Activated T-cell treated with anti-CD3 and anti-CD28 coated beads, Interleukin-2, amount 50 U/mL, for 48 hours (primary cell): ENCODE results near the gene BTBD16.

Experiments used
- DNase-seq, 2 experiments: peaks; one replicate each; pipeline ENCODE4 v3.0.0-alpha.2; 2020

The BTBD16 gene

DNA sequence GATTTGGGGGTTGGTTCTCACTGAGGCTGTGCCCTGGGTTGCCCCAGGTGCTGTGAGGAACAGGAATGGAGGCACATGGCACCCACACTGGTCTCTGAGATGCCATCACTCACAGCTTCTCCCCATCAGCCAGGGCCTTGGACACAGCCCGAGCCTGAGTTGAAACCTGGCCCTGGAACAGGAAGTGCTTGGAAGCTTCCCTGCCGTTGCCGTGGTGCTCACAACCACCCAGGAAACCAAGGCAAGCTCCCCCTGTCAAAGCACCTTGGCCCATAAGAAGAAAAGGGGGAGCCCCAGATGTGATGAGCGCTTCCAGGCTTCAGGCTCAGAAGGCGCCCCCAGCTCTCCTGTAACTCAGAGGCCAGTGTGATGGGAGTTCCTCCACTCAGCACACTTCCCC lies at the start of gene BTBD16:
Gene BTBD16 (plus strand): TSS at position 221 of the 400 bp plus-strand sequence. CDS start 3,786 bp downstream, outside the sequence.
- no peak for DNase-seq

DNA sequence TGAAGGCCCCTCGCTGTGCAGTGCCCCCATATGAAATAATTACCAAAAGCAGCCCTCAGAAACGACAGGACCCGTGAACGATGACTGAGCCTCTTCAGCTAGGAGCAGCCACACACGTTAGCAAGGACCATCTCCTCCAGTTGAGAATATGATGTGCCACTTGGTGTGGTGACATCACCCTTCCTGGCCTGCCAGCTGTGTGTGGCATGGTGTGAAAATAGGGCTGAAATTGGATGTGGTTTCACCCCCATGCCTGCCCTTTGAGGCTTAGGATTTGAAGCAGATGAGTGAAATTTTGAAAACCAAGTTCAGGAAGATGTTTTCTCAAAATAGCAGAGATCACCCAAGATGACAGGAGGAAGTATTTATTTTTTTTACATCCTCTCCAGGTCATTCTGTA lies 49.1 kb upstream of the BTBD16 start:
- no peak for DNase-seq

DNA sequence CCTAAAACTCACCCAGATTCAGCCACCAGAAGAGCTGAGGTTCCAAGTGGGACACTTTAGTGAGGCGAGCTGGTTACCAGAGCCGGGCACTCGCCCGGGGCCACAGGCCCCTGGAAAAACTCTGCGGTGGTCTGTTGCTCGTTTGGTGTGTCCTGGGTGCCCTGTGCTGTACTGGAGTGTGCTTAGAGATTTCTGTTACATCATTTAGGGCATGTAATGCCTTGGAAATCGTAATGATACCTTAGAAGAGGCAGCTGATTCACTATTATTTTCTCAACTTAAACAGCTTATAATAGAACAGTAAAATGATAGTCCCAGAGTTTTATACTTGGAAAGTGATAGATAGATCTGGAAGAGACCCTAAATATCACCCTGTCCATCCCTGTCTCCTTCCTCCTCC lies 48.5 kb upstream of the BTBD16 start:
- DNase-seq = no peak

DNA sequence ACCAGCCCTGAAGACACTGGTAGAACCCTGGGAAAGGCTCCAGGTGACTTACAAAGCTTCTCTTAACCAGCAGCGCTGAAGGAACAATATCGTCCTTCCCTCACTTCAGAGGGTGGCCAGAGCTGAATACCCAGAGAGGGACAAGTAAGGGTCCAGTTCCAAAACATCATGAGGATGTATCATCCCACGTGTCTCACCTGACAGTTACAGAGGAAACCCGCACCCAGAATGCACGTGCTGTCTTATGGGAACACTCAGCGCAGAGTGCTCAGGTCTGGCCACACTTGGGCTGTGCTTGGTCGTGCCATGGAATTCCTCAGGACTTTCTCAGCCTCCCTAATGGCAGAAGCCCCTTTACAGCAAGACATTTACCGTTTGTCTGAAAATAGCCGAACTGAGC lies 46.9 kb upstream of the BTBD16 start:
- no peak for DNase-seq

DNA sequence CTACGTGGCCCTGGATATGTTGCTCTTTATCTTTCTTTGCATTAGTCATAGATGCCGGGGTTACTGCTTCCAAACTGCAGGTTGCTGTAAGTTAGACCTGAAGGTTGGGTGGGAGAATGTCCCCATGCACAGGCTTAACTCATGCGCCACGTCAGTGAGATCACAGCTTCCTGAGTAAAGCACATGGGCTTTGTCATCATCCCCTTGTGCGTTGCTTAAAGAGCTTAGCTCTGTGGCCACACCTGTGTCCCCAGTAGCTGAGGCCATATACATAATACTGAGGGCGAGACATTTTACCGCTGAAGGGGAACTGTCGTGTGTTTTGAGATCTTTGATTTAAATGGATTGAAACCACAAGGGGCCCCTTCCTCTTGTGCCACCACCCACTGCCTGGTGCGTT lies 45.8 kb upstream of the BTBD16 start:
- DNase-seq = no peak

DNA sequence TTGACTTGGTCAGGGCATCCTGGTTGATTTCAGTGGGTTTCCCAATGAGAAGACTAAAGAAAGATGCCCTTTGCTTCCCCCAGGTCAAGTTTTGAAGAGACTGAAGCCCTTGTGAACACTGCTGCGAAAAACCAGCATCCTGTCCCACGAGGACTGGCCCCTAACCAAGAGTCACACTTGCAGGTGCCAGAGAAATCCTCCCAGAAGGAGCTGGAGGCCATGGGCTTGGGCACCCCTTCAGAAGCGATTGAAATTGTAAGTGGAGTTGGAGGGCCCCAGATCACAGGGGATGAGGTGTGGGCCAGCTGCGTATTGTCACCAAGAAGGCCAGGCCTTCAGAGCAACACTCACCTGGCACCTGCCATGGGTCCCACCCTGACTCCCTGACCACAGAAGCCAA lies 43.3 kb upstream of the BTBD16 start:
- no peak for DNase-seq

DNA sequence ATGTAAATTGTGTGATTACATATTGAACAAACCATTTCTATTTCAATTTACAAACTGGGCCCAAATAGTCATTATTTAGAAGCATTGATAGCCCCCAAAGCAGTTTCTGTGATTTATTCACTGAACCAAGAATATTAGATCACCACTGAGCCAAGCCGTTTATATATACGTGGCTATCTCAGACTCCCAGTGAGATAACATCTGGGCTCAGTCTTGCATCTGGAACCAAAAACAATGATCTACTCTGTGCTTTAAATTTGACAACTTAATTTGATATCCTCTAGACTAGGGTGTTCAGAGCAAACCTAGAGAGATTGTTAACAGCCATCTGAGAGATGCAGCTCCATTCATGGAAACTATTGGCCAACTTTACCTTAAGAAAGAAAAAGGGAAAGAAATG lies 41.4 kb upstream of the BTBD16 start:
- DNase-seq = no peak

DNA sequence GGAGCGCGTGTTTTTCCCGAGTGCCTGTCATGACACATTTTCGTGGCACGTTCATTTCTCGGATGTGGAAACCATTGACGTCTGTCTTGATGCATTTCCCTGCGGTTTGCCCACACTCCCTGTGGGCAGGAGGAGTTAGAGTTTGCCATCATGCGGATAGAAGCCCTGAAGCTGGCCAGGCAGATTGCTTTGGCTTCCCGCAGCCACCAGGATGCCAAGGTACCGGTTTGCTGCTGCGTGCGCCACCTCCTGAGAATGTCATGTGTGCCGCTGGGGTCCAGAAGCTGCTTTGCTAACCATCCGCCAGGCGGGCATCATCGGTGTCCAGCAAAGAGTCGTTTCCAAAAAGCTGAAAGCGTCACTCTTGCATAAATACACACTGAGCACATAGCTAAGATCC lies 40.9 kb upstream of the BTBD16 start:
- DNase-seq = no peak

DNA sequence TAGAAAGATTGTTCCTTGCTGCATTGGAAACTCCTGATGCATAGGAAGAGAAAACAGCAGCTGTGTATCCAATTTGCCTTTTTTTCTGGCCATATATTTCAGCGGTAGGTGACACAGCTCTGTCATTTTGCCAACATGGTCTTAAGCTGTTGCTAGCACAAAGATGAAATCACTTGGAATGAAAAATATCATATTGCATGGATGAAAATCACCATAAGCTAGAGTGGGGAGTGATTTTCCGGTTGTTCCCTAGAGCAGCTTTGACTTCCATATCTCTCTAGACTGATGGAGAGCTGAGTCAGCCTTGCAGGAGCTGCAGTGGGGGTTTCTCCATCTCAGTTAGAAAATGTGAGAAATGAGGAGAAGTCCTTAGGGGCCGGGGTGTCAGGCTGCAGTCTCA lies 38.3 kb upstream of the BTBD16 start:
- DNase-seq = no peak

DNA sequence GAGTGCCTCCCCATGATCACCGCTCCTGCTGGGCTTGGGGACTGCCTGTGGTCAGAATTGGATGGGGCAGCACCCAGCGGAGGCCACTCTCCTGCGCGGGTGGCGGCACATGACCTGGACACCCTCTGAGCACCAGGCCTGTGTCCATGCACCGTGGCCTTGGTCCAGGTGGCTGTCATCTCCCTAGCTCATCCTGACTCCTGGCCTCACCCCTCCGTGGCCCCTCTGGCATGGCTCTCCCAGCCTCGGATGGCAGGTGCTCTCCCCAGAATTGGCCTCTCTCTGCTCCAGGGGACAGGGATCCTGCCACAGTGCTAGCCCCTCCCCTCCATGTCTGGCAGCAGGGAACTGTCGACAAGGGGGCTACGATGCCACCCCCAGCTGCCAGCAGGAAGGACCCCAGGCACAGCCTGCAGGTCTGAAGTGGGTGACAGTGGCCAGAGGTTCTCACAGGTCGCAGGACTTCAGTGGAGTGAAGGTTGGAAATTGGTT lies 37.2 kb upstream of the BTBD16 start:
- no peak for DNase-seq

DNA sequence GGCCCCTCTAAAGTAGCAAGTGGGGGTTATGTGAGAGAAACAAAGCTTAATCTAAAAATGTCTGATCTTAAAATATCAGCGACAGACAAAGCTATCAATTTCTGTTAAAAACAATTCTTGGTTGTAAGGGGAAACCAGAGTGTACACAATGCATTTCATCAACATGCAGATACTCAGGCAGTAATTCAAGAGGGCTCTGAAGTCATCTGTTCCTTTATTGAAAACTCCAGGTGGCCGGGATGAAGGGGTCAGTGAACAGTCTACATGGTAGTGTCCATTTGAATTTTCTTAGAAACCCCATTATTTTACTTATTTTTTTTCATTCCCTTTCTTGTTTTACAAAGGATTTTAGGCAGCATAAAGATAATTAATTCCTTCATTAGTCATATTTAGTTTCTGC lies 36.7 kb upstream of the BTBD16 start:
- DNase-seq = no peak

DNA sequence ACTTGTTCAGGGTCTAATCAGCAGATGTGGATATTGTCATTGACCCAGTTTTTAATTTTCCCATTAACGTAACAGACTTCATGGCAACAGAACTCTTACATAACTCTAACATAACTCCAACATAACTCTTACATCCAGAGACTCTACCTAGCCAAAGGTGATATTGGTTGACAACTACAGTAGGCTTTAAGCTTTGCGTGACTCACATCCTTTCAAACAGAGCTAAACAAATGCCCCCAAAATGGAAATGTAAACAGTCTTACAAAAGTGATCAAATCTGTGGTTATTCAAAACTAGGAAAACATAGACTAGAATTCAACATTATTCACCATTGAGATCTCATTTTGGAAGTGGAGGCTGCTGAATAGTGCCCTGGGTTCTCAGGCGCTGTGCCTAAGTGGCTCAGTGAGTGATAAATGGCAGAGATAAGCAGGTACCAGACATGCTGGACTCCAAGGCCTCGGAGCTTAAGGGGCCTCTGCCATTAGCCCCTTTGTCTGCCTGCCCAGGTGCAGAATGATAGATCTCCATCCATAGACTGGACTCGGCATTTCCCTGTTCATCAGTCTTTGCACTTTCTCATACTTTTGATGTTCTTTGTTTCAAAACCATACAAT lies 34.3 kb upstream of the BTBD16 start:
- no peak for DNase-seq

DNA sequence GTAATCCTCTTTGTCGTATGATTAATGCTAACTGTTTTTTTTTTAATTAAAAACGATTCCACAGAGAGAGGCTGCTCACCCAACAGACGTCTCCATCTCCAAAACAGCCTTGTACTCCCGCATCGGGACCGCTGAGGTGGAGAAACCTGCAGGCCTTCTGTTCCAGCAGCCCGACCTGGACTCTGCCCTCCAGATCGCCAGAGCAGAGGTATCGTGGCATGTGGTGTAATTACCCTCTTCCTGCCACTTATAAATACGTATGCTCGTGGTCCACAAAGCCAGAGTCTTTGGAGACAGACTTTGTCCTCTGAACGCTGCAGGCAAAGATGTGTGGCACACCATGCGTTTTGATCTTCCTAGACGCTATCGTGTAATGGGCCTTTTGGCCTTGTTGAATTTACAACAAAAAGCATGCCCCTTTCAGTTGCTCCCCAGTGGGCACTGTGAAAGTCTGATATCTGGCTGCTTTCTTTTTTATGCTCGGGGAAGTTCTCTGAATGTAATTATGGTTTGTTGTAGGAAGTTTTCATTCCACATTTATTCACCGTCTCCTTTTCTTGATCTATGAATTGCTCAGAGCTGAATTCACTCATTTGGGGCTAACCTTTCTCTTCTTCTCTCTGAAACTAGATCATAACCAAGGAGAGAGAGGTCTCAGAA lies 33.6 kb upstream of the BTBD16 start:
- DNase-seq = no peak

DNA sequence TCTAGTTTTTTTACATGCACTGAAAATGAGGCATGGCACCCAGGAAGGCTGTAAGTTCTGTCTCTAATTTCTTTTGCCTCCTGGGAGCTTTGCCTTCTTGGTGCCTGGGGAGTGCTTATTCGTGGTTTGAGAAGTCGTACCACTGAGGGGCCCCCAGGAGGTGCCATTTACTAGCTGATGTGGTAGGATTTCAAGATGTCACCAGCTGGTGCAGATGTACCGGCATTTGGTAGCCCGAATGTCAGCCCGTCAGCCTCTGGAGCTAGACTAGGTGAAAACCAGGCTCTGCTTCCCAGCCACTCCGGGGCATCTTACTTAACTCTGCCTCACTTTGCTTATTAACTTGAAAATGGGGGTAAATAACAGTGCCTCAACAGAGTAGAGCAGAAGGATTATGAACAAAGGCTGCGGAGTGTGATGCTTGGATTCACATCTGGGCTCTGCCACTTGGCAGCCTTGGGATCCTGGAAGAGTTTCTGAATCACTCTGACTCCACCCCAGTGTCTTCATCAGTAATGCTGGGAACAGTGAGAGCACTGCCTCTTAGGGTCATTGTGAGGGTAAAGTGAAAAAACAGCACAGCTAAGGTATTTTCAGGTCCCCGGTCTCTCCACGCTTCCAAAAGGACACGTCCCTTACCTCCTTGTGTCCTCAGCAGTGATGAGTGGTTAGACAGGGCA lies 31.4 kb upstream of the BTBD16 start:
- DNase-seq = no peak

DNA sequence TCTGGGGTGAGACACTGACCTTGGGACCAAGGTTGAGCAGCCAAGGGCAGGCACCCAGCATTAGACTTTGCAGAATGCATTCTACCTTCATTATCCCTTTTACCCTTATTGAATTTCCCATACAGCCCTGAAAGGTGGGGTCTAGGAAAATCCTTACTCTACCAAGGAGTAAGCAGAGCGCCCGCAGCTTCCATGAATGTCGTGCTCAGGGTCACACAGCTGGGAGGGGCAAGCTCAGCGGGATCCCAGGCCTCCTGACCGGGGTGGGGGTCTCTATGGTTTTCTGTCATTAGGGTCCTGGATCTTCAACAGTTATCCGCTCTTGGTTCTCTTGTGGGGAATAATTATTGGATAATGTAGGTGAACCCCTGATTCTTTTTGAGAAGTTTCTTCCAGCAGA lies 30.7 kb upstream of the BTBD16 start:
- DNase-seq = no peak

DNA sequence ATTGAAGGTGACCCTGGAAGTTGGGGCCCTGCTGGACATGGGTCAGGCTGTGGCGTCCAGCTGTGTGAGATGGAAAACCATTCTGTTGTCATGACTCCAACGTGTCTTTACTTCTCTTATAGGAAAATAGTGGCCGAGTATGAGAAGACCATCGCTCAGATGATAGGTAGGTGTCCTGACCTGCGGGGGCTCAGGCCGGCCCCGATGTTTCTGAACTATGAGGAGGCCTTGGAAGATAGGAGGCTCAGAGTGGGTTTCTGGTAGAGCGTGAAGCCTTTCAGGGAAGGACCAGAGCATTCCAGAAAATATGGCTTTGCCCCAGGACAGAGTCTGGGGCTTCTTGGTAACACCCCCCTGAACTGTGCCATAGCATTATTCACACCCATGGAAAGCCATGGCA lies 29.3 kb upstream of the BTBD16 start:
- DNase-seq = no peak

DNA sequence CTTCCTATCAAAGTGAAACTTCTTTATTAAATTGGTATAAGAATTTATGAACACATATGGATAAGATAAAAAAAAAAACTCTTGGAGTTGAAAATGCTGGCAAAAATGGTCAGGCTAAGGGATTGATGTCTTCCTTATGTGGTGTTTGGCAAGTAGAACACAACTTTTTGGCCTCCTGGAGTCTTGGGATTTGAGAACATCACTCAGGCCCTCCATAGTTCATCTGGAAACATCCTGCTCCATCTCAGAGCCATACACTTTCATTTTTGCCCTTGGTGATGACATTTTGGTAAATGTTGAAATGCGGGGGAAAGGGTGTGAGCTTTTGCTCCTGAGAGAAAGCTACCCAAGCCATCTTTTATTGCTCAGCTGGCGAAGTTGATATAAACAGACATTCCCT lies 27.5 kb upstream of the BTBD16 start:
- no peak for DNase-seq

DNA sequence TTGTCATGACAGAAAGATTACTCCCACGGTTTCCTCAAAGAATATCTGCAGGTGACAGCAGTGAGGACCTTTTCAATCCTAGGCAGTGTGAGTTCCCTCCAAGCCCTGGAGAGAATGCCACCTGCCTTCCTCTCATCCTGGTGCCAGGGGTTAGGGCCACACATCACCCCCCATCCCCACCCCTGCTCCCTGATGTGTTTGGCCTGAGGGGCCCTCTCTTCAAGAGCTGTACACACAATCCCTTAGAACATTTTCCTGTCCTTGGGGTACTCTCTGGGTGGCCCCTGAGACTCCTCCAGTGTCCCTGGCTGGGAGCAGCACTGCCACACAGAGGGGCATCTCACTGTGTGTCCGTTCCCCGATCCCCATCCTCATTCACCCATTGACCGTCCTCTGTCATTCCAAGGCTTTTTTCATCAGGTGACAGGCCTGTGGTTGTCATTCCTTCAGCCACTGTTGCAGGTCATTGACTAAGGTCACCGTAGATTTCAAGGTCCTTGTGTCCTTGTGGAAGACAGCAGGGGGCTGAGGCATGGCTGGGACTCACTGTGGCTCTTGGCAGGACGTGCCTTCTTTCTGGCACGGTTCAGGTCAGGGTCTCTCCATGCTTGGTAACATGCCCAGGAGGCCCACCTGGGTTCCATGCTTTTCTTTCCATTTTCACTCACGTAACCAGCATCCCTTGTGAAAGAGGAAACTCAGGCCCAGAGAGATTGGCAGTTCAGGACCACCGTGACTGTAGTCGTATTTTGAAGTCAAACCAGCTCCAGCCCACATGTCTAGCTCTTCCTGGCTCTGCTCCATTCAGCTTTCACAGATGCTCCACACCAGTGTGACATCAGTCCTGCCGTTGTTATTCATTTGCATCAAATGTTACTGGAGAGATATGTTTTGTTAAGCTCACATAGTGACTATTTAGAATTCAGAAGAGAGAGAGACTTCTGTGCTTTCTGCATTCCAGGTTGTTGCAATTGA lies 26.8 kb upstream of the BTBD16 start:
- DNase-seq = no peak

DNA sequence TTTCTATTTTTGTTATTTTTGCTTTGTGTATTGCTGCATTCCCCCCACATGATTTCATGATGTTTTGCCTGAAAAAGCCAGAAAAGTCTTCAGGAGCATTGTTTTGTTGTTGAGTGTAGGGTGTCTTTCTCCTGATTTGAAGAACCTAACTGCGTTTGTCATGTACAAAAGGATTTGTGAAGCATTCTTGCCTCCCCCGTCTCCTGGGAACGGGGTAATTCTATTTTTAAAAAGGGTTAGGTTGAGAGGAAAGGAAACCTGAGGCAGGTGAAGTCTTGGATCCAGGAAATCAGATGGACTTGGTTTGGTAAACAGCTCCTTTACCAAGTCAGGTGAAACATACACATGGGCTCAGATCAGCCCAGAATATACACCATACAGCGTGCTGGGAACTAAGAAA lies 26.0 kb upstream of the BTBD16 start:
- DNase-seq = no peak

DNA sequence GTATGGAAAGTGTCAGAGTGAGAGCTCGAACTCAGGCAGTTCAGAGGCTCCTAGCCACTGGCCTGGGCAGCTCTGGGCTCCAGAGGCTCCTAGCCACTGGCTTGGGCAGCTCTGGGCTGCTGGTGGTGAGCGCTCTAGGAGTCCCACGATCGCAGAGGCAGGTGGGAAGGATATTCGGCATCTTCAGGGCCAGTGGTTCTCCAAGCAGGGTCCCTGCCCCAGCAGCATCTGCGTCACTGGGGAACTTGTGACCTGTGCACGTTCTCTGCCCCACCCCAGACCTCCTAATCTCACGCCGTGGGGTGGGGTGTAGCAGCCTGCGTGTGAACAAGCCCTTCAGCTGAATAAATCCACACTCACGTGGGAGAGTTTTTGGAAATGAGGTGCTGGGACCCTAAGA lies 25.2 kb upstream of the BTBD16 start:
- no peak for DNase-seq

DNA sequence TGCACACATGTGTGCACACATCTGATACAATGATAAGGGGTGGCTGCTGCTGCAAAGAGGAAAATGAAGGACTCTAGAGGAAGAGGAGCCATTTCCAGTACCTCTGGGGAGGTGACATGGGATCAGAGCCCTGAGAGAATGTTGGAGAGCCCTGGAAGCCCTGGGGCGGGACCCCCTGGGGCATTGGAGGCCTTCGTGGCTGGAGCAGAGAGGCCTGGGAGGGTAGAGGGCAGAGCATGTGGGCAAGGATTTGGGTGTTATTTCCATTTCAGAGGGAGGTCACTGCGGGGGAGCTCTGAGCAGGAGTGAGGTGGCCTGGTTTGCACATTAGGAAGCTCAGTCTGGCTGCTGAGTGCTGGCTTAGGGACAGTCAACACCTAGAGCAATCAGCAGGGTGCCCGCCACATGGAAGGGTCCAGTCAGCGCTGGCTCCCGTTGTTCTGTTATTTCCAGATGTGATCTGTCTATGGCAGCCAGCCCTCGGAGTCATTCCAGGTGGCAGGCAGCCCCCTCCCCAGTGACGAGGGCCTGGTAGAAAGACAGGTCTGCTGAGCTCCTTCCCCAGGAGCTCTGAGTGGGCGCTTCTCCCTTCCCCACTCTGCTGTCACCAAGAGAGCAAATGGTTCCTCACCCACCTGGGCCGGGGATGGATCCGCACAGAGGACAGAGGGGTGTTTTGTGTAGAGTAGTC lies 24.1 kb upstream of the BTBD16 start:
- DNase-seq = no peak
